GM12874 (cell line): ENCODE measurements around the gene TAGLN3.

Experiments
- TF ChIP-seq, protein P1 (sequence below): IDR thresholded peaks from 2 replicates; pipeline ENCODE4 v1.5.1; 2011; ENCODE audit warnings: low read depth, mild to moderate bottlenecking, control low read depth, low read length, moderate library complexity; ENCODE audit not compliant: insufficient read depth

Gene TAGLN3

GRCh38 chr3:111999484-112000324, 982 bp downstream of the TAGLN3 start:
- TF ChIP-seq, protein P1, sequence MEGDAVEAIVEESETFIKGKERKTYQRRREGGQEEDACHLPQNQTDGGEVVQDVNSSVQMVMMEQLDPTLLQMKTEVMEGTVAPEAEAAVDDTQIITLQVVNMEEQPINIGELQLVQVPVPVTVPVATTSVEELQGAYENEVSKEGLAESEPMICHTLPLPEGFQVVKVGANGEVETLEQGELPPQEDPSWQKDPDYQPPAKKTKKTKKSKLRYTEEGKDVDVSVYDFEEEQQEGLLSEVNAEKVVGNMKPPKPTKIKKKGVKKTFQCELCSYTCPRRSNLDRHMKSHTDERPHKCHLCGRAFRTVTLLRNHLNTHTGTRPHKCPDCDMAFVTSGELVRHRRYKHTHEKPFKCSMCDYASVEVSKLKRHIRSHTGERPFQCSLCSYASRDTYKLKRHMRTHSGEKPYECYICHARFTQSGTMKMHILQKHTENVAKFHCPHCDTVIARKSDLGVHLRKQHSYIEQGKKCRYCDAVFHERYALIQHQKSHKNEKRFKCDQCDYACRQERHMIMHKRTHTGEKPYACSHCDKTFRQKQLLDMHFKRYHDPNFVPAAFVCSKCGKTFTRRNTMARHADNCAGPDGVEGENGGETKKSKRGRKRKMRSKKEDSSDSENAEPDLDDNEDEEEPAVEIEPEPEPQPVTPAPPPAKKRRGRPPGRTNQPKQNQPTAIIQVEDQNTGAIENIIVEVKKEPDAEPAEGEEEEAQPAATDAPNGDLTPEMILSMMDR = no peak

- TF ChIP-seq, protein P1 = no peak
Observed at GRCh38 chr3:112000367-112000771, 1.6 kb downstream of the TAGLN3 start.

- TF ChIP-seq, protein P1 = no peak
Observed at GRCh38 chr3:112000966-112001365, 2.2 kb downstream of the TAGLN3 start.

DNA sequence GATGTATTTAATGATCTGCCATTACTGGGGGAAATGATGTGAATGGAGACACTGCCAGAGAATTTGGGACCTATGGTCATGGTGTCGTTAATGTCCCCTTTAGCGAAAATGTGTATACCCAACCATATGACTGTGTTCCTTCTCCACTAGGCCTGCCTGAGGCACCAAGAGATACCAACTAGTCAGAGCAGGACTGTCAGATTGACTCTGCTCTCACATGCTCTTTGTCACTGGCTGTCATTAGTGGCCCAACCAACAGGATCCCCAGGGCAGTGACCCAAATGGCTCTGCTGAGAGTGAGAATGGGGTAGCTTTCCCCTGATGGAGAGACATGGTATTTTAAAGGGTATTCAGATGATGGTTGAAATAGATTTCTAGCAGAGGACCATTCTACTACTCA, 2.8 kb downstream of the TAGLN3 start:
- TF ChIP-seq, protein P1 = no peak

GRCh38 chr3:112002096-112002971, 3.6 kb downstream of the TAGLN3 start:
- TF ChIP-seq, protein P1 = no peak

DNA sequence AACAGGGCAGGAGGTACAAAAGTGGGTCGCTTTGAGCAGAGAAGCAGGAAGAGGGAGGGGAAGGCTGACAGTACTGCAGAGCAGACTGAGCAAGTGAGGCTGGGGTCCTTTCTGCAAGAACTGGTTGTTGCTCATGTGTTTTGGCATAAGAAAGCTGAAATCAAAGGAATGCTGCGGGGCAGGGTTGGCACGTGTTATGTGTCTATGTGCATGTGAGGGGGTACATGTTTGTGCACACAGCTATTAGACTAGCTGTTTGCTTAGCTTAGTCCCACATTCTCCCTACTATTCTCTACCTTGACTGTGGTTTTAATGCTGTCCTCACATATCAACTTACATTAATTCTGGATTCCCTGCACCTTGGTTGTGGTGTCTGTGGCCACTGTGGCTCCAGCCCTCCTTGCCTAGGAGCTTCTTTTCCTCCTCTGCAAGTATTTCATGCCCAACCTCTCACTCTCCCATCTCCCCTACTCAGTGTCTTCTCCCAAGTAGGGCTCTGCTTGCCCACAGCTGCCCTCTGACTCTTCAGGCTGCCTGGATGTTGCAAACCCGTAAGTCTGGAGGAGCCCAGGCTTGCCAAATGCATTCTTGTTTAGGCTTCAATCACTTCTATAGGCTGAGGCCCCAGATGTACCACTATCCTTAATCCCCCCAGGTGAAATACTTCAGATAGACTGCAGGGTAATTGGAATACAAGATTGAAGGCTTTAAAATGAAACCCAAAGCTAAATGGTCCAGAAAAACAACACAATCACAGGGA, 4.8 kb downstream of the TAGLN3 start:
- TF ChIP-seq, protein P1 = no peak

DNA sequence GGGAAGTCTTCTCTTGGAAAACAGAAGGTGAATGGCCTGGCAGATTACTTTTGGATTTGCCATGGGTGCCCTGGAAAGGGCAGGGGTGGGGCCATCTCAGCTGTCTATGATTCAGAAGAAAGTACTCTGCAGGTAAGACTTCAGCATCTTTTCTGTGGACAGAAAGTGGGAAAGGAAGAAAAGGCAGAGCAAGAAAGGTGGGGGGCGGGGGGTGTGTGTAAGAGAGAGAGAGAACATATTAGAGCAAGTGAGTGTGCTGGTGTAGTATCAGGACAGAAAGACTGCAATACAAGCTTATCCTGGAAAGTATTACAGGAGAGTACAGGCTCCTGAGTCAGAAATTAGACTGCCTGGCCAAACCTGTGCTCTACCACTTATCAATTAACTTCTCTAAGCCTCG, 5.5 kb downstream of the TAGLN3 start:
- TF ChIP-seq, protein P1 = no peak
